ENCODE measurements around the gene TSPAN2. TPM values are rescaled to one million over a fixed set of nuclear protein-coding genes. Genes with fewer than 3 reads are reported as not detected.
"Not testable (repeated sequence)": the region's sequence is repeated elsewhere in the genome, so short reads cannot be mapped to it uniquely, and the experiment has no call there.

TSPAN2 gene
- total and polyA plus RNA-seq, 2 experiments from 2014 or later: 11.2 to 11.8 TPM

DNA sequence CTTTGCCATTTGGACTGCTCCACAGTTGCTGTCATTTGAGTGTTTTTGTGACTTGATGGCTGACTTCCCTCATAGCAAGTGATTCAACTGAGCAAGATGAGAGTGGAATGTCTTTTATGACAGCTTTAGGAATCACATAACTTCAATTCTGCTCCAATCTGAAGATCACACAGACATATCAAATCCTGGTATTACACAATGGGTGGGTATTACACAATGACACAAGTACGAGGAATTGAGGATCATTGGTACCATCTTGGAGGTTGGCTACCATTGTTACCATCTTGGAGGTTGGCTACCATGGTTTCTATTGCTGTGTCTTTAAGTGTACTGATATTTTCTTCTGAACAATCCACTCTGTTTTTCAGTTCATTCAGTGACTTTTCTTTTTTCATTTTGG, 68.2 kb downstream of the TSPAN2 start (continued):
- TF ChIP-seq ETS1 (IDR thresholded peaks at IDR 0.05): no peak
- TF ChIP-seq ZNF331 (CRISPR knock-in tag; IDR thresholded peaks at IDR 0.05; ENCODE audit: low read depth): no peak
- no peak for TF ChIP-seq JUNB (IDR thresholded peaks at IDR 0.05; ENCODE audit: unreplicated experiment)
- no peak for TF ChIP-seq NANOG (IDR thresholded peaks at IDR 0.05; ENCODE audit: borderline replicate concordance)
- TF ChIP-seq EZH2 (IDR thresholded peaks at IDR 0.05; ENCODE audit: low read depth, unreplicated experiment): no peak
- no peak for TF ChIP-seq CREB1 (CRISPR knock-in tag; IDR thresholded peaks at IDR 0.05; ENCODE audit: low read depth)
- no peak for TF ChIP-seq ZNF114 (CRISPR knock-in tag; IDR thresholded peaks at IDR 0.05)

- not testable (repeated sequence) for H3K27me3 Mint-ChIP-seq (ENCODE audit: insufficient read depth, low read depth, poor library complexity); H3K27ac Mint-ChIP-seq; H3K4me1 Mint-ChIP-seq; H3K4me1 ChIP-seq (ENCODE audit: insufficient read depth); H3K79me2 ChIP-seq (replicated peaks; ENCODE audit: insufficient read depth); H3K36me3 Mint-ChIP-seq (ENCODE audit: low read depth); H3K4me2 ChIP-seq; H4K20me1 ChIP-seq (replicated peaks; ENCODE audit: insufficient read depth); H3K4me3 ChIP-seq; H3K9me2 ChIP-seq (ENCODE audit: insufficient read depth); H3K36me3 ChIP-seq (ENCODE audit: insufficient read depth); DNase-seq (ENCODE audit: low spot score); ATAC-seq; H3K27me3 ChIP-seq (ENCODE audit: insufficient read depth); H3K27ac ChIP-seq (ENCODE audit: low read depth); H2AFZ ChIP-seq; H3F3A ChIP-seq (replicated peaks; ENCODE audit: low read depth); H3K4me3 Mint-ChIP-seq
- peaks cover 25% of the 10 kb centered on the region for H3K9me3 Mint-ChIP-seq
These were observed 69.8 kb downstream of the TSPAN2 start for GRCh38 chr1:115019549-115019948.

GRCh38 chr1:115013792-115014191, 75.5 kb downstream of the TSPAN2 start:
- Histone ChIP-seq H3K9me2 (ENCODE audit: insufficient read depth) (peaks cover 8% of the 10 kb centered on the region), H3K4me1 (ENCODE audit: insufficient read depth) (no peaks in the 10 kb centered on the region), H3K79me2 (replicated peaks; ENCODE audit: insufficient read depth) (no peaks in the 10 kb centered on the region), H3K4me2 (no peak overlapping the region), H3K4me3 (no peak overlapping the region), H3K36me3 (ENCODE audit: insufficient read depth) (no peaks in the 10 kb centered on the region), H3K27me3 (ENCODE audit: insufficient read depth) (no peaks in the 10 kb centered on the region), H3K27ac (ENCODE audit: low read depth) (no peak overlapping the region), H4K20me1 (replicated peaks; ENCODE audit: insufficient read depth) (no peaks in the 10 kb centered on the region), H2AFZ (no peak overlapping the region), H3F3A (replicated peaks; ENCODE audit: low read depth) (no peaks in the 10 kb centered on the region)
- DNase-seq (ENCODE audit: low spot score) (no peak), ATAC-seq (no peak)
- TF ChIP-seq POLR2AphosphoS5 (IDR thresholded peaks at IDR 0.05; ENCODE audit: low read depth): no peak
- no peak for TF ChIP-seq JUNB (IDR thresholded peaks at IDR 0.05; ENCODE audit: unreplicated experiment)
- no peak for TF ChIP-seq ZNF331 (CRISPR knock-in tag; IDR thresholded peaks at IDR 0.05; ENCODE audit: low read depth)
- no peak for TF ChIP-seq STAT1 (IDR thresholded peaks at IDR 0.05; ENCODE audit: unreplicated experiment)
- no peak for TF ChIP-seq EZH2 (IDR thresholded peaks at IDR 0.05; ENCODE audit: low read depth, unreplicated experiment)
- H3K36me3 Mint-ChIP-seq (ENCODE audit: low read depth): no peaks in the 10 kb centered on the region
- peaks cover 7% of the 10 kb centered on the region; the same call in 2 of the 3 replicates for H3K9me3 Mint-ChIP-seq
- H3K27ac Mint-ChIP-seq: no peak overlapping the region
- peaks cover 2% of the 10 kb centered on the region for H3K27me3 Mint-ChIP-seq (ENCODE audit: insufficient read depth, low read depth, poor library complexity)
- peaks cover 3% of the 10 kb centered on the region; the same call in 2 of the 3 replicates for H3K4me1 Mint-ChIP-seq
- no peak overlapping the region for H3K4me3 Mint-ChIP-seq

DNA sequence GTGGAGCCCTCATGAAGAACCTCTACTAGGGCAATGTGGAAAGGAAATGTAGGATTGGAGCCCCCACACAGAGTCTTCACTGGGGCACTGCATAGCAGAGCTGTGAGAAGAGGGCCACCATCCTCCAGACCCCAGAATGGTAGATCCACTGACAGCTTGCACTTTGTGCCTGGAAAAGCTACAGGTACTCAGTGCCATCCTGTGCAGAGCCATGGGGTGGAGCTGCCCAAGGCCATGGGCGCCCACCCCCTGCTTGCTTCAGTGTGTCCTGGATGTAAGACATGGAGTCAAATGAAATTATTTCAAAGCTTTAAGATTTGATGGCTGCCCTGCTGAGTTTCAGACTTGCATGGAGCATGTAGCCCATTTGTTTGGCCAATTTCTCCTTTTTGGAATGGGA, 76.9 kb downstream of the TSPAN2 start:
- Histone ChIP-seq H3K4me2 (no peak overlapping the region), H3K27me3 (ENCODE audit: insufficient read depth) (no peaks in the 10 kb centered on the region), H3F3A (replicated peaks; ENCODE audit: low read depth) (no peaks in the 10 kb centered on the region), H3K4me3 (no peak overlapping the region), H3K36me3 (ENCODE audit: insufficient read depth) (no peaks in the 10 kb centered on the region), H3K4me1 (ENCODE audit: insufficient read depth) (no peaks in the 10 kb centered on the region), H3K9me2 (ENCODE audit: insufficient read depth) (peaks cover 8% of the 10 kb centered on the region), H2AFZ (no peak overlapping the region), H3K27ac (ENCODE audit: low read depth) (no peak overlapping the region), H3K79me2 (replicated peaks; ENCODE audit: insufficient read depth) (no peaks in the 10 kb centered on the region), H4K20me1 (replicated peaks; ENCODE audit: insufficient read depth) (no peaks in the 10 kb centered on the region)
- Mint-ChIP-seq H3K27ac (no peak overlapping the region), H3K9me3 (peaks cover 3% of the 10 kb centered on the region; the same call in 2 of the 3 replicates), H3K4me3 (no peak overlapping the region), H3K27me3 (ENCODE audit: insufficient read depth, low read depth, poor library complexity) (peaks cover 2% of the 10 kb centered on the region), H3K36me3 (ENCODE audit: low read depth) (no peaks in the 10 kb centered on the region), H3K4me1 (peaks cover 3% of the 10 kb centered on the region; the same call in 2 of the 3 replicates)
- DNase-seq (ENCODE audit: low spot score): no peak
- ATAC-seq: no peak
- TF ChIP-seq ZNF114 (CRISPR knock-in tag; IDR thresholded peaks at IDR 0.05) (no peak), ZNF331 (CRISPR knock-in tag; IDR thresholded peaks at IDR 0.05; ENCODE audit: low read depth) (no peak), POLR2AphosphoS5 (IDR thresholded peaks at IDR 0.05; ENCODE audit: low read depth) (no peak)

All from GM23338 (cell line).